ENCODE results near the gene RAI1. TPM values are rescaled to one million over a fixed set of nuclear protein-coding genes. Genes with fewer than 3 reads are reported as not detected.

The RAI1 gene
- total and polyA plus RNA-seq, 2 of the 8 experiments (the other 6 are each of a cell fraction or from before 2014, with no cell fraction given) = 0.39 to 1.2 TPM

DNA sequence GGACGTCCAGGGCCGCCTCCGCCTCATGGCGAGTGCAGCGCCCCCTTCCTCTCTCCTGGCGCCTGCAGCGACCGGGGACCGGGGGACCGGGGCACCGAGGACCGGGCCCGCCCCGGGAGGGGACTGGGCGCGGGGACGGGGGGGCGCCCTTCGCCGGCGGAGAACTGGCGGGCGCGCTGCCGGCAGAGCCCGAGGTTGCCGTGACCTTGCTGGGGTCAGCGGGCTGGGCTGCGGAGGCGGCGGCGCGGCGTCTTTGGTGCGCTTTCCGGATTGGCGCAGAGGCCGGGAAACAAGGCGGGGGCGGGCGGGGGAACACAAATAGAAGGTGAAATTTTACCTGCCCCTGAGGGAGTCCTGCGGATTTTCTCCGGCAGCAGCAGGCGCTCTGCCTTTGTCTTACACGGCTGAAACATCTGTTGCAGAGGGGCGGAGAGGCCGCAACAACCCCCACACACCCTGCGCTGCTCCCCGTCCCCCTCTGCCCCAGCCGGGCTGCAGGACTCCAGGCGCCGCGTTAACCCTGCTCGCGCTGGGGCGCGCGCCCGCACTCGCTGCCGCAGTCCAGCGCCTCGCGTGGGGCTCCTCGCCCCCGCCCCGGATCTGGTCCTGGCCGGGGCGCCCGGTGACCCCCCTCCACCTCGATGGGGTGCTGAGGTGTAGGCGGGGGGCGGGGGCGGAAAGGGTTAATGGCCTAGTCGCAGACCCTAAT lies 102.0 kb downstream of the RAI1 start (continued):
- TF ChIP-seq NRF1 (IDR thresholded peaks at IDR 0.05; ENCODE audit: low read depth, low read length) (no peak), TBP (IDR thresholded peaks at IDR 0.05; ENCODE audit: low read depth, low read length) (peak; percentile 25; the same call in 1 of the 2 replicates), ZNF274 (IDR thresholded peaks at IDR 0.05; ENCODE audit: borderline replicate concordance, extremely low read depth, low read length) (no peak), PHF8 (conservative IDR thresholded peaks at IDR 0.05; ENCODE audit: low read depth, low read length) (0 out of 2 replicates have a peak, but pooled peaks have one; percentile 20), CTBP2 (IDR thresholded peaks at IDR 0.05; ENCODE audit: borderline replicate concordance, insufficient read depth, insufficient read length, low read length) (peak; percentile 72), EP300 (IDR thresholded peaks at IDR 0.05; ENCODE audit: borderline replicate concordance in 1 of 2, low read depth in 2 of 2, low read length in 2 of 2) (no peak), BACH1 (IDR thresholded peaks at IDR 0.05; ENCODE audit: low read length) (no peak), TAF1 (IDR thresholded peaks at IDR 0.05; ENCODE audit: low read depth, low read length) (no peak; the same call in 1 of the 2 replicates), E2F6 (IDR thresholded peaks at IDR 0.05) (no peak), EZH2 (IDR thresholded peaks at IDR 0.05; ENCODE audit: low read depth, low read length, severe bottlenecking) (no peak), ATF3 (IDR thresholded peaks at IDR 0.05; ENCODE audit: insufficient read depth, low read depth, low read length) (no peak), KDM4A (IDR thresholded peaks at IDR 0.05; ENCODE audit: low read depth, low read length, severe bottlenecking) (no peak), CHD1 (IDR thresholded peaks at IDR 0.05; ENCODE audit: low read depth, low read length) (no peak), SAP30 (IDR thresholded peaks at IDR 0.05; ENCODE audit: insufficient read depth, insufficient replicate concordance, low read length) (no peak), RAD21 (IDR thresholded peaks at IDR 0.05 in 1 of 2, conservative IDR thresholded peaks at IDR 0.05 in 1 of 2; ENCODE audit: low read depth in 2 of 2, low read length in 2 of 2) (no peak), JUN (IDR thresholded peaks at IDR 0.05; ENCODE audit: low read depth, low read length) (no peak), SIX5 (IDR thresholded peaks at IDR 0.05; ENCODE audit: low read depth, low read length) (no peak), SP4 (IDR thresholded peaks at IDR 0.05; ENCODE audit: low read length) (no peak), KDM1A (IDR thresholded peaks at IDR 0.05; ENCODE audit: borderline replicate concordance, low read length) (no peak), POLR2A (IDR thresholded peaks at IDR 0.05; ENCODE audit: control extremely low read depth in 1 of 2, low read depth in 2 of 2, low read length in 2 of 2) (no peak), RFX5 (IDR thresholded peaks at IDR 0.05; ENCODE audit: borderline replicate concordance, low read depth, low read length) (no peak)
- TF ChIP-seq, protein P1, sequence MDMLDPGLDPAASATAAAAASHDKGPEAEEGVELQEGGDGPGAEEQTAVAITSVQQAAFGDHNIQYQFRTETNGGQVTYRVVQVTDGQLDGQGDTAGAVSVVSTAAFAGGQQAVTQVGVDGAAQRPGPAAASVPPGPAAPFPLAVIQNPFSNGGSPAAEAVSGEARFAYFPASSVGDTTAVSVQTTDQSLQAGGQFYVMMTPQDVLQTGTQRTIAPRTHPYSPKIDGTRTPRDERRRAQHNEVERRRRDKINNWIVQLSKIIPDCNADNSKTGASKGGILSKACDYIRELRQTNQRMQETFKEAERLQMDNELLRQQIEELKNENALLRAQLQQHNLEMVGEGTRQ (IDR thresholded peaks at IDR 0.05; ENCODE audit: low read length) = no peak

Data from H1 (cell line).